SK-N-DZ (cell line): ENCODE data around the gene MRPS11. TPM values are rescaled to one million over a fixed set of nuclear protein-coding genes. Genes with fewer than 3 reads are reported as not detected.
"Not testable (repeated sequence)": the region's sequence is repeated elsewhere in the genome, so short reads cannot be mapped to it uniquely, and the experiment has no call there.

Experiments used
- DNase-seq: peaks from one replicate; pipeline ENCODE4 v3.0.0-alpha.2; 2015; ENCODE audit warnings: low spot score
- polyA plus RNA-seq, 2 experiments: library from polyadenylated mRNA; depleted of rRNA; stranded (reverse); fragments of >200 nt; gene quantifications; 2 replicates each; pipeline ENCODE4 v1.2.3, GENCODE V29; 2014

MRPS11 gene
- 66.0 and 140 TPM in 2 replicates for polyA plus RNA-seq (2014; cell fraction: cytosol; rRNA removed)
- 38.8 and 55.1 TPM in 2 replicates for polyA plus RNA-seq (2014; cell fraction: nucleus; rRNA removed)

GRCh38 chr15:88467073-88467934, at the start of gene MRPS11, which contains the start of gene MRPL46:
Gene MRPS11, plus strand, starts transcription at chr15:88467708. Its CDS starts 10 bp downstream, at chr15:88467718.
Gene MRPL46, minus strand, starts transcription at chr15:88467388. Its CDS starts 11 bp downstream, at chr15:88467377.
- DNase-seq = peak; percentile 94

- DNase-seq = no peak
These were observed 47.7 kb upstream of the MRPS11 start for GRCh38 chr15:88419830-88420229.

- no peak for DNase-seq
These were observed 44.2 kb upstream of the MRPS11 start for GRCh38 chr15:88423331-88423730.

- no peak for DNase-seq
These were observed 41.2 kb upstream of the MRPS11 start for GRCh38 chr15:88426304-88426703.

GRCh38 chr15:88428053-88428452, 39.5 kb upstream of the MRPS11 start:
- peak; percentile 94 for DNase-seq

- DNase-seq = peak; percentile 96
These were observed 38.5 kb upstream of the MRPS11 start for GRCh38 chr15:88428805-88429605.

GRCh38 chr15:88430051-88430450, 37.5 kb upstream of the MRPS11 start:
- no peak for DNase-seq

GRCh38 chr15:88431441-88431840, 36.1 kb upstream of the MRPS11 start:
- DNase-seq = no peak

- DNase-seq = no peak
These were observed 34.3 kb upstream of the MRPS11 start for GRCh38 chr15:88433046-88433685.

GRCh38 chr15:88434106-88434505, 33.4 kb upstream of the MRPS11 start:
- DNase-seq = not testable (repeated sequence)

GRCh38 chr15:88438181-88438580, 29.3 kb upstream of the MRPS11 start:
- no peak for DNase-seq

GRCh38 chr15:88440021-88440420, 27.5 kb upstream of the MRPS11 start:
- no peak for DNase-seq

- DNase-seq = no peak
These were observed 26.3 kb upstream of the MRPS11 start for GRCh38 chr15:88441076-88441730.

GRCh38 chr15:88447206-88447605, 20.3 kb upstream of the MRPS11 start:
- DNase-seq = no peak

GRCh38 chr15:88447741-88448140, 19.8 kb upstream of the MRPS11 start:
- DNase-seq = no peak

- peak; percentile 91 for DNase-seq
These were observed 18.5 kb upstream of the MRPS11 start for GRCh38 chr15:88448991-88449461.

GRCh38 chr15:88449581-88449980, 17.9 kb upstream of the MRPS11 start:
- no peak for DNase-seq

GRCh38 chr15:88450125-88450798, 17.2 kb upstream of the MRPS11 start:
- peak; percentile 87 for DNase-seq

GRCh38 chr15:88453651-88454050, 13.9 kb upstream of the MRPS11 start:
- DNase-seq = no peak

- DNase-seq = no peak
These were observed 13.3 kb upstream of the MRPS11 start for GRCh38 chr15:88454236-88454635.
